Measurements from ENCODE around the gene TMC4.
"Not testable (repeated sequence)": the region's sequence is repeated elsewhere in the genome, so short reads cannot be mapped to it uniquely, and the experiment has no call there.

The TMC4 gene, protein sequence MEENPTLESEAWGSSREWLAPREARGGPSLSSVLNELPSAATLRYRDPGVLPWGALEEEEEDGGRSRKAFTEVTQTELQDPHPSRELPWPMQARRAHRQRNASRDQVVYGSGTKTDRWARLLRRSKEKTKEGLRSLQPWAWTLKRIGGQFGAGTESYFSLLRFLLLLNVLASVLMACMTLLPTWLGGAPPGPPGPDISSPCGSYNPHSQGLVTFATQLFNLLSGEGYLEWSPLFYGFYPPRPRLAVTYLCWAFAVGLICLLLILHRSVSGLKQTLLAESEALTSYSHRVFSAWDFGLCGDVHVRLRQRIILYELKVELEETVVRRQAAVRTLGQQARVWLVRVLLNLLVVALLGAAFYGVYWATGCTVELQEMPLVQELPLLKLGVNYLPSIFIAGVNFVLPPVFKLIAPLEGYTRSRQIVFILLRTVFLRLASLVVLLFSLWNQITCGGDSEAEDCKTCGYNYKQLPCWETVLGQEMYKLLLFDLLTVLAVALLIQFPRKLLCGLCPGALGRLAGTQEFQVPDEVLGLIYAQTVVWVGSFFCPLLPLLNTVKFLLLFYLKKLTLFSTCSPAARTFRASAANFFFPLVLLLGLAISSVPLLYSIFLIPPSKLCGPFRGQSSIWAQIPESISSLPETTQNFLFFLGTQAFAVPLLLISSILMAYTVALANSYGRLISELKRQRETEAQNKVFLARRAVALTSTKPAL

DNA sequence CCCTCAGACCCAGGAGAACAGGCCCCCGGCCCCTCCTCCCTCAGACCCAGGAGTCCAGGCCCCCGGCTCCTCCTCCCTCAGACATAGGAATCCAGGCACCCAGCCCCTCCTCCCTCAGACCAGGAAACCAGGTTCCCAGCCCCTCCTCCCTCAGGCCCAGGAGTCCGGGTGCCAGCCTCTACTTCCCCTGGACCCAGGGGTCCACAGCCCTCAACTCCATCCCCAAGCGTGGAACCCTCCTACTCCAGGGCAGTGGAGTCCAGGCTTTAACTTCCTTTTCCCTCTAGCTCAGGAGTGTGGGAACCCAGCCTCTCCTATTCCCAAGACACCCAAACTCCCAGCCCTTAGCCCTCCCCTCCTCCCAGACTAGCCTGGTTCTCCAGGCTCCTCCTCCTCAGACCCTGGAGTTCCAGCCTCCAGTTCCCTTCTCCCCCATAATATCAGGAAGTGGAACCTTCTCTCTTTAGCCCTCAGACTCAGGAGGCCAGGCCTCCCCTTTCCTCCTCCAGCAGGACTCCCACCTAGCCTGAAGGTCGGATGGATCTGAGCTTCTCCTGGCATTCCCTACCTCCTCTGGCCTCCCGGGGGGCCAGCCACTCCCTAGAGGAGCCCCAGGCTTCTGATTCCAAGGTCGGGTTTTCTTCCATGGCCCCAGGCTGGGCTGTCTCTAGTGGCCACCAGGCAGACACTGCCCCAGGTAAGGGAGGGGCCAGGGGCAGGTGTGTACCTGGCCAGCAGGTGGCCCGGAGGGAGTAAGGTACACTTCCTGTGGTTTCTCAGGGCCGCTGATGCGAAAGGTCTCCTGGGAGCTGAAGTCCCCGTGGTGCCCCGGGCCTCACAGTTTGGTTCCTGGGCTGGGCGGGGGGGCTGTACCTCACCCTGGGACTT, at the start of gene TMC4:
TSS of gene TMC4 (minus strand) at position 690 of the 888 bp plus-strand sequence. CDS start at position 647, 43 bp downstream.
- H3K27ac Mint-ChIP-seq: peak within 1 kb of the TSS; percentile 16
- H3K4me3 Mint-ChIP-seq: no peak within 1 kb of the TSS
- peak; percentile 35 to 52 for ATAC-seq (replicated peaks)

DNA sequence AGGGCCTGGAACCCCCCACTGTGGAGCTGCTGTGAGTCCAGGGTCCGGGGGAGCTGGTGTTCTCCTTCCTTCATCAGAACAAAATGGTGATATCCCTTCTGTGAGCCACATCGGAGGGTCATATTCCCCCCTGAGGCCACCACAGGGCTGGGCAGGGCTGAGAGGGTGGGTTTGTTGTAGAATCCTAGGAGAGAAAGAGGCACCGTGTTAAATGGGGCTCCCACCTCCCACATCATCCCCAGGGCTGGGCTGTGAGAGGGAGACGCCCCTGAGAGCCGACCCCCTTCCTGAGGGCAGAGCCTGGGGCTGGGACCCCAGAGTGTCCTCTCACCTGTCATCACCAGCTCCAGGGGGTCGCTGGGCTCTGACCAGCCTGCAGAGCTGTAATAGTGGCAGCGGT, 49.0 kb upstream of the TMC4 start:
- DNase-seq; H3K27ac Mint-ChIP-seq; H3K9me3 Mint-ChIP-seq; ATAC-seq (replicated peaks); H3K4me3 Mint-ChIP-seq: not testable (repeated sequence)
- peaks cover 9 to 13% of the 10 kb centered on the region in 2 donors for H3K36me3 Mint-ChIP-seq
- H3K27me3 Mint-ChIP-seq: peaks cover 14 to 27% of the 10 kb centered on the region in 2 donors
- peaks cover 4 to 11% of the 10 kb centered on the region in 2 donors for H3K4me1 Mint-ChIP-seq

More for the DNA sequence above, at the start of gene TMC4:
- peaks cover 18 to 43% of the 10 kb centered on the region in 2 donors for H3K4me1 Mint-ChIP-seq
- H3K36me3 Mint-ChIP-seq: peaks cover 8 to 18% of the 10 kb centered on the region in 2 donors
- no peak for DNase-seq
- H3K9me3 Mint-ChIP-seq: no peaks in the 10 kb centered on the region
- H3K27me3 Mint-ChIP-seq: no peaks in the 10 kb centered on the region

DNA sequence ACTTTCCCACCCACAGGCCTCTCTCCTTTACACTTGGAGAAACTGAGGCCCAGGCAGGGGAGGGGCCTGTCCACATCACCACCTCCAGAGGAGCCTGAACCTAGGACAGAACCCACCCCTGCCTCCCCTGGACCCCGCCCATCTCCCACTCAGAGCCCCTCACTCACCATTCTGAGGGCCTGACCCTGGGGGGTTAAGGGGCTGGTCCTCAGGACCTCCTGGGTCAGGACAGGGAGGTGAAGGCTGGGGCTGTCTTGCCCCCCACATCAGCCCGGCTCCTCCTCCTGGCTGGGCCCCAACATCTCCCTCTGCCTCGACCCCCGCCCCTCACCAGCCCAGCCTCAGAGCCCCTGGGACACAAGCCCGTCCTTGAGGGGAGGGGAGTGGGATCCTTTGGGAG, 46.7 kb upstream of the TMC4 start:
- Mint-ChIP-seq H3K27me3 (peaks cover 14 to 27% of the 10 kb centered on the region in 2 donors), H3K4me1 (peaks cover 4 to 18% of the 10 kb centered on the region in 2 donors), H3K36me3 (peaks cover 14 to 18% of the 10 kb centered on the region in 2 donors)
- H3K4me3 Mint-ChIP-seq; H3K9me3 Mint-ChIP-seq; H3K27ac Mint-ChIP-seq; DNase-seq; ATAC-seq (replicated peaks): not testable (repeated sequence)

DNA sequence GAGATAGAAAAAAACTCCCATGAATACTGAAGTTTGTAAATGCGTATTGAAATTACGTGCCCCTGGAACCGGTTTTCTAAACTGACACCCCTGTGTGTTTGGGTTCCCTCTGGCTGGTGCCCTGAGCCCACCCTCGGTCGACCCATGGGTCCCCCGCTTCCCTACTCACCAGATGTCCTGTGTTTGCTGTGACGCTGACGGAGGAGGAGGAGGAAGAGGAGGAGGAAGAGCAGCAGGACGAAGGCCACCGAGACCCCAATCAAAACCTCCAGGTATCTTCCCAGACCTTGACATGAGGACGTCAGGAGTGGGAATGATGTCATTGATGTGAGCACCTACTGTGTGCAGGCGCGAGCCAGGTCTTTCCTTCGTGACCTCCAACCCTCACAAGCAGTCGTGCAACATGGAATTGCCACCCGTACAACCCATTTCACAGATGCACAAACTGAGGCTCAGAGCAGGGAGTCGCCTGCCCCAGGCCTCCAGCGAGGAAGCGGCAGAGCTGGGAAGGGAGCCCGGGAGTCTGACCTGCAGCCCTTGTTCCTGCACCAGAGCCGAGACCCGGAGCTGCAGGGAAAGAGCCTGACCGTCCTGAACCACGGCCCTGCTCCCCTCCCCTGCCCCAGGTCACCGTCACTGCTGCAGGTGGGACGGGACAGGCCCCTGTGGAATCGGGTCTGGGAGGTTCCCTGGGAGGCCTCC, 46.2 kb upstream of the TMC4 start:
- H3K27ac Mint-ChIP-seq: no peak overlapping the region
- no peak for DNase-seq
- ATAC-seq (replicated peaks): no peak
- peaks cover 17 to 18% of the 10 kb centered on the region in 2 donors for H3K36me3 Mint-ChIP-seq
- H3K9me3 Mint-ChIP-seq: no peaks in the 10 kb centered on the region
- H3K4me1 Mint-ChIP-seq: peaks cover 4 to 18% of the 10 kb centered on the region in 2 donors
- peaks cover 14 to 26% of the 10 kb centered on the region in 2 donors for H3K27me3 Mint-ChIP-seq
- H3K4me3 Mint-ChIP-seq: no peak overlapping the region

DNA sequence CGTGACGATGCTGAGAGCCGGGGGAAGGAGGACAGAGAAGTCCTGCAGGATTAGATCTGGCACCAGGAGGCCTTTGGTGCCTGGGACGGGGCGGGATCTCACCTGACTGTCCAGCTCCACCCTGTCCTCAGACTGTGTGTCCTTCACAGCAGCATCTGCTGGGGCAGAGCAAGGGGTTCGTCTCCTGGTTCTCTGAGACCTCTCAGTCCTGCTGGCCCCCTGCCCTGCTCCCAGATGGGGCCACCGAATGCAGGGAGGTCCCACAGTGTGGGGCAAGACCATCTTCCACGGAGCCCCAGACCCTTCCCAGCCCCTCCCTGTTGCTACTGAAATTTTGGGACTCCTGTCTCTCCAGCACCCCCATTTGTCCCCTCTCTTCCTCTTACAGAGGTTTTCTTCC, 45.3 kb upstream of the TMC4 start:
- DNase-seq (no peak), ATAC-seq (replicated peaks) (no peak)
- Mint-ChIP-seq H3K27ac (no peak overlapping the region), H3K27me3 (peaks cover 11 to 18% of the 10 kb centered on the region in 2 donors), H3K4me3 (no peak overlapping the region), H3K36me3 (peaks cover 19% of the 10 kb centered on the region in 2 donors), H3K4me1 (peaks cover 2 to 10% of the 10 kb centered on the region in 2 donors), H3K9me3 (no peaks in the 10 kb centered on the region)

DNA sequence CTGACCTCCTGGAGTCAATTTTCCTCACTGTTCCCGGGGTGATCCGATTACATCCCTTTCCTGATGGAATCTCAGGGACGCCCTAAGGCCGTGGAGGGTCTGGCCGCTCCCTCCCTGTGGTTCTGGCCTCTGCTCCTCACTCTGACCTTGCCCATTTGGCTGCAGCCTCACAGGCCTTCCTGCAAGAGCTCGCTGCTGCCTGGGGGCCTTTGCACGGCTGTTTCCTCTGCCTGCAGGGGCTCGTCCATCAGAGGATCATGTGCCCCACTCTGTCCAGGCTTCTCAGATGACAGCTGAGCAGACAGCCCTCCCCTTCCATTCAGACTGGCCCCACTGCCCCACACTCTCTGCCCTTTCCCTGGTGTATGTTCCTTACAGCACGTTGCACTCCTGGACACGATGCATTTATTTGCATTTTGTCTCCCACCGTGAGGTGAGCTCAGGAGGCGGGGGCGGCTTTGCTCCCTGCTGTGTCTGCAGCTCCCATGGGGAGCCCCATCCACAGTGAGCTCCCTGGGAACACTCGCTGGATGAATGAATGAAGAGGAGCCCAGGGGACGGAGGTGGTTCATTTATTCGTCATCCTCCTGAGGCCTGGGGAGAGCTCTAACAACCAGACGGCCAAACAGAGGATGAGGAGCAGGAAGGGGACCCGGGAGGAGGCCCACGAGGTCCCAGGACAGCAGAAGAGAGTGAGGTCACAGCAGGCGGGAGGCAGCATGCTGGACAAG, 44.7 kb upstream of the TMC4 start:
- peaks cover 24 to 25% of the 10 kb centered on the region in 2 donors for H3K36me3 Mint-ChIP-seq
- DNase-seq; H3K4me1 Mint-ChIP-seq; H3K9me3 Mint-ChIP-seq; H3K27ac Mint-ChIP-seq; H3K4me3 Mint-ChIP-seq; ATAC-seq (replicated peaks): not testable (repeated sequence)
- H3K27me3 Mint-ChIP-seq: peaks cover 8 to 12% of the 10 kb centered on the region in 2 donors

DNA sequence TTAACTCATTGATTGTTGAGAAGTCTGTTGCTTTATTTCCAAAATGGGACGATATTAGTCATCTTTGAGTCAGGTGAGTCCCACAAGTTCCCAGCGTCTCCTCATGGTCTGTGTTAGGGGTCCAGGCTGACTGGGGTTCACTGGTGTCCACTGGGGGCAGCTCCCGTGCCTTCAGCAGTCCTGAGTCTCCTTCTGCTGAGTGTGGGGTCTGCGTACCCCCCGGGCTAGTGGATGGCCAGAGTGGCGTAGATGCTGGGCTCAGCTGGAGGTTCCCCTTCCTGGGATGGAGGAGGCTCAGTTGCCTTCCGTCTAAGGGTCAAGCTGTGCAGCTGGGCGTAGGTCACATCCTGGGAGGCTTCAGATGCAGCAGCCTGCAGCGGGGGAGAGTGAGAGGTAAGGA, 43.9 kb upstream of the TMC4 start:
- Mint-ChIP-seq H3K27ac (no peak overlapping the region), H3K9me3 (no peaks in the 10 kb centered on the region), H3K4me3 (no peak overlapping the region), H3K4me1 (peaks cover 2 to 7% of the 10 kb centered on the region in 2 donors), H3K27me3 (peaks cover 6% of the 10 kb centered on the region in 2 donors), H3K36me3 (peaks cover 29 to 30% of the 10 kb centered on the region in 2 donors)
- DNase-seq: no peak
- no peak for ATAC-seq (replicated peaks)

DNA sequence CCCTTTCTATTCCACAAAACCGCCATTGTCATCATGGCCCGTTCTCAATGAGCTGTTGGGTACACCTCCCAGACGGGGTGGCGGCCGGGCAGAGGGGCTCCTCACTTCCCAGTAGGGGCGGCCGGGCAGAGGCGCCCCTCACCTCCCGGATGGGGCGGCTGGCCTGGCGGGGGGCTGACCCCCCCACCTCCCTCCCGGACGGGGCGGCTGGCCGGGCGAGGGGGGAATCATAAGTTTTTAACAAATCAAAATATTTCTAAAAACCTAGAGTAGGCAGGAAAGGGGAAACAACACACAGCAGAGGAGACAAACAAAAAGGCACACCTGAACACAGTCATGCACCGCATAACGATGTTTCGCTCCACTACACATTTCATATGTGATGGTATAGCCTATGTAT, 41.8 kb upstream of the TMC4 start:
- not testable (repeated sequence) for DNase-seq; H3K27me3 Mint-ChIP-seq; H3K27ac Mint-ChIP-seq; ATAC-seq (replicated peaks); H3K9me3 Mint-ChIP-seq; H3K4me3 Mint-ChIP-seq
- peaks cover 14 to 24% of the 10 kb centered on the region in 2 donors for H3K4me1 Mint-ChIP-seq
- H3K36me3 Mint-ChIP-seq: peaks cover 41 to 43% of the 10 kb centered on the region in 2 donors

DNA sequence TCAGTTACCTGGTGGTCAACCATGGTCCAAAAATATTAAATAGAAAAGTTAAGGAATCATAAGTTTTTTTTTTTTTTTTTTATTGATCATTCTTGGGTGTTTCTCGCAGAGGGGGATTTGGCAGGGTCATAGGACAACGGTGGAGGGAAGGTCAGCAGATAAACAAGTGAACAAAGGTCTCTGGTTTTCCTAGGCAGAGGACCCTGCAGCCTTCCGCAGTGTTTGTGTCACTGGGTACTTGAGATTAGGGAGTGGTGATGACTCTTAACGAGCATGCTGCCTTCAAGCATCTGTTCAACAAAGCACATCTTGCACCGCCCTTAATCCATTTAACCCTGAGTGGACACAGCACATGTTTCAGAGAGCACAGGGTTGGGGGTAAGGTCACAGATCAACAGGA, 41.3 kb upstream of the TMC4 start:
- H3K27ac Mint-ChIP-seq; H3K9me3 Mint-ChIP-seq; ATAC-seq (replicated peaks); H3K4me3 Mint-ChIP-seq; DNase-seq; H3K27me3 Mint-ChIP-seq: not testable (repeated sequence)
- Mint-ChIP-seq H3K36me3 (peaks cover 43 to 47% of the 10 kb centered on the region in 2 donors), H3K4me1 (peaks cover 19 to 29% of the 10 kb centered on the region in 2 donors)

DNA sequence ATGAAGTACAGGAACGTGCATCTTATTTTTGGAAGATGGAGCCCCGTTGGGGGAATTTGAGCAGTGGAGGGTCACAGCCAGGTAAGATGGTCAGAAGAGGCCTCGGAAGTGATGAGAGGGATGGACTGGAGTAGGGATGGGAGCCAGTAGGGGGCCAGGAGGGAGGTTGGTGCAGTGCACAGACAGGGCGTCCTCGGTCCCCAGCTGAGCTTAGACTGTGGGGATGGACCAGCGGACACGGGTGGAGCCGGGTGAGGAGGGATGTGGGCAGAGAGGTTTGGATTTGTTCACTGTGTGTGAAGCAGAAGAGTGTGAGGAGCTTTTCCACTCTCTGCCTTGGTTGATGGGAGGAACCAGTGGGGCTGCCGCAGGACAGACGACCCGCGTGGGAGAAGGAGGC, 38.3 kb upstream of the TMC4 start:
- no peaks in the 10 kb centered on the region for H3K27me3 Mint-ChIP-seq
- H3K4me3 Mint-ChIP-seq: peak overlapping the region in 1 of 2 donors; percentile 18
- peaks cover 48 to 52% of the 10 kb centered on the region in 2 donors for H3K4me1 Mint-ChIP-seq
- H3K9me3 Mint-ChIP-seq: peaks cover 0 to 5% of the 10 kb centered on the region in 2 donors
- no peak for ATAC-seq (replicated peaks)
- peaks cover 50 to 62% of the 10 kb centered on the region in 2 donors for H3K36me3 Mint-ChIP-seq
- DNase-seq: no peak
- peak overlapping the region; percentile 82 for H3K27ac Mint-ChIP-seq

DNA sequence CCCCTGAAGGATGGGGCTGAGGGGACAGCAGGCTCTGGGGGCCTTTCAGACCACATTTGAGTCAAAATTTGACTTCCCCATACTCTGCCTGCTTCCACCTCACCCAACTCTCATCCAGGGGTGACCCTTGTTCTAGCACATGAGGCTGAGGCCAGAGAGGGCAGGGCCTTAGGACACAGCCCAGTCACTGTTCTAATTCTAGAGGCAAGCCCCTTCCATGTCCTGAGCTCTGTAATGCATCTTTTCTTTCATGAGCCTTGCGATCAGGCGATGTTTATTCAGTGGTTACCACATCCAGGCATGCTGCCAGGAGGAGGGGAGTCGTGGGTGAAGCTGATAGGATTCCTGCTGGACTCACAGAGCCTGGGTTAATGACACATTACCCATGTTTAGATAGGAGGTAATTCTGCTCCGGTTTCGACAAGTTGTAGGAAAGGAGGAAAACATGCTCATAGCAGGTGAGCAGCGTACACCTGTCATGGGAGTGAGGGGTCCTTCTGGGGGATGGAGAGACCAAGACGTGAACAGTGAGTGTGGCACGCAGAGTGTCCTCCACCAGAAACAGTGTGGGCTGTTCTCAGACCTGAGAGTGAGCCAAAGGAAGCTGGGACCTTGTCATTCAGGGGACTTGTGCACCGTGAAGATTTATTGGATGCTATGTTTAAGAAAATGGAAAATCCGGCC, 37.0 kb upstream of the TMC4 start:
- no peaks in the 10 kb centered on the region for H3K27me3 Mint-ChIP-seq
- peak overlapping the region; percentile 57 to 62 for H3K4me3 Mint-ChIP-seq
- H3K4me1 Mint-ChIP-seq: peaks cover 54 to 65% of the 10 kb centered on the region in 2 donors
- H3K36me3 Mint-ChIP-seq: peaks cover 60 to 73% of the 10 kb centered on the region in 2 donors
- peak overlapping the region; percentile 99 for H3K27ac Mint-ChIP-seq
- ATAC-seq (replicated peaks) (no peak), DNase-seq (no peak)
- H3K9me3 Mint-ChIP-seq: peaks cover 0 to 5% of the 10 kb centered on the region in 2 donors

DNA sequence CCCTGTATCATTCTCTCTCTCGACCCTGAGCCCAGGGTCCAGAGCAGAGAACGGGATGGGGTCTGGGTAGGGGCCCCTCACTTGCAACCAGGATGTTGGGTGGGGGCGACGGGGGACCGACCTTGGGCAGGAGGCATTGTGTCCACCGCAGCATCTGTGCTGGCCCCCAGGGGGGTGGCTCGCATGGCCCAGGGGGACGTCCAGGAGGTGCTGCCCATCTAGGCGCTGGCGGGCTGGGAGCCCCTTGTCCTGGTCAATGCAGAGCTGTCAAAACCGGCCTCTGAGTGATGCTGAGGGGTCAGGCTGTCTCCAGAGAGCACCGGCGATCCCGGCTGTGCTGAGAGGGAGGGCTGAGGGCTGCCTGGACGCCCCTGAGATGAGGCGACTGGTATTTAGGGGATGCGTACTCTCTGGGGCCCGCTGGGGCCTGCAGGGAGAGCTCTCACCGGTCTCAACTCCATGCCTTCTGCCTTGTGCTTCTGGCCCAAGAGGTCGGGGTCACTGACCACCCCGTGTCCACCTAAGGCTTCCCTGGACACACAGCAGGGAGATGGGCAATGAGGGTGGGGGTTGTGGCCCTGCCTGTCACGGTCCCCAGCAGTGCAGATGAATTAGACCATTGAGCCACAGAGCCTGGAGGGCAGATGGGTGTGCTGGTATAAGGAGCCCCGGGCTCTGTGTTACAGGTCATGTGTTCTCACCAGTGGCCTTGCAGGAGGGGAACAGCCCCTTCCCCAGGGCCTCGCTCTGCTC, 36.3 kb upstream of the TMC4 start:
- peak overlapping the region; percentile 99 for H3K27ac Mint-ChIP-seq
- H3K9me3 Mint-ChIP-seq: peaks cover 0 to 5% of the 10 kb centered on the region in 2 donors
- no peaks in the 10 kb centered on the region for H3K27me3 Mint-ChIP-seq
- DNase-seq: no peak
- no peak for ATAC-seq (replicated peaks)
- peaks cover 67 to 80% of the 10 kb centered on the region in 2 donors for H3K36me3 Mint-ChIP-seq
- peaks cover 57 to 72% of the 10 kb centered on the region in 2 donors for H3K4me1 Mint-ChIP-seq
- peak overlapping the region; percentile 57 to 62 for H3K4me3 Mint-ChIP-seq

Data from stimulated activated naive B cell treated with anti-CD40 and anti-IgM and Interleukin-4, amounts not matched to agents 10 μg/mL and 1 μg/mL and 100 μg/mL, for 72 hours (primary cell).